AG09309 (cell line): Measurements from ENCODE around the gene PHB1.

ENCODE experiments used
- DNase-seq: peaks from one replicate; pipeline ENCODE4 v3.0.0-alpha.2; 2010; ENCODE audit warnings: low read depth
- H3K4me3 ChIP-seq: 2 replicates; pipeline ENCODE4 v1.5.1; 2011; ENCODE audit warnings: mild to moderate bottlenecking, low read depth, low read length, moderate library complexity; ENCODE audit not compliant: control insufficient read depth
- CTCF ChIP-seq: IDR thresholded peaks from 2 replicates; pipeline ENCODE4 v1.5.1; 2011; ENCODE audit warnings: mild to moderate bottlenecking, low read depth, low read length, inconsistent platforms; ENCODE audit not compliant: insufficient read depth, control insufficient read depth; ENCODE audit errors: missing control alignments

The PHB1 gene

GRCh38 chr17:49456183-49456965 is 41.7 kb upstream of the PHB1 start:
- DNase-seq: peak; percentile 54
- H3K4me3 ChIP-seq: no peak overlapping the region
- TF ChIP-seq CTCF: no peak

- no peak for DNase-seq
- TF ChIP-seq CTCF: no peak
- H3K4me3 ChIP-seq: no peak overlapping the region
Observed at GRCh38 chr17:49455272-49455861, 40.7 kb upstream of the PHB1 start.

- no peak for TF ChIP-seq CTCF
- no peak overlapping the region for H3K4me3 ChIP-seq
- no peak for DNase-seq
Observed at GRCh38 chr17:49454050-49454449, 39.4 kb upstream of the PHB1 start.

- TF ChIP-seq CTCF: no peak
- no peak overlapping the region for H3K4me3 ChIP-seq
- DNase-seq: no peak
Observed at GRCh38 chr17:49452661-49453060, 38.0 kb upstream of the PHB1 start.

GRCh38 chr17:49452201-49452600 is 37.5 kb upstream of the PHB1 start:
- H3K4me3 ChIP-seq: no peak overlapping the region
- no peak for DNase-seq
- TF ChIP-seq CTCF: no peak

GRCh38 chr17:49450735-49451134 is 36.1 kb upstream of the PHB1 start:
- no peak overlapping the region for H3K4me3 ChIP-seq
- DNase-seq: no peak
- no peak for TF ChIP-seq CTCF

GRCh38 chr17:49450181-49450580 is 35.5 kb upstream of the PHB1 start:
- no peak for DNase-seq
- TF ChIP-seq CTCF: no peak
- no peak overlapping the region for H3K4me3 ChIP-seq
